Liver (tissue), 3 donors: ENCODE data around the gene DBP.

Experiments
- EGR1 ChIP-seq, 2 donors: IDR thresholded peaks; 2 replicates each; pipeline ENCODE4 v1.6.1; 2016 to 2018; ENCODE audit warnings: antibody characterized with exemption in 2 of 2, low read depth in 2 of 2
- FOXA1 ChIP-seq: IDR thresholded peaks from 2 replicates; pipeline ENCODE4 v1.6.1; 2016; ENCODE audit warnings: antibody characterized with exemption
- GABPA ChIP-seq, 2 donors: IDR thresholded peaks in 1 of 2; conservative IDR thresholded peaks in 1 of 2; 2 replicates each; pipeline ENCODE4 v1.6.1; 2016; ENCODE audit warnings: antibody characterized with exemption in 2 of 2, mild to moderate bottlenecking in 1 of 2, moderate library complexity in 1 of 2
- JUND ChIP-seq, 2 donors: IDR thresholded peaks; 2 replicates each; pipeline ENCODE4 v1.6.1; 2016; ENCODE audit warnings: antibody characterized with exemption in 2 of 2
- RAD21 ChIP-seq, 2 donors: IDR thresholded peaks; 2 replicates each; pipeline ENCODE4 v1.6.1; 2016; ENCODE audit warnings: antibody characterized with exemption in 2 of 2, mild to moderate bottlenecking in 2 of 2
- SP1 ChIP-seq: IDR thresholded peaks from 2 replicates; pipeline ENCODE4 v1.6.1; 2018; ENCODE audit warnings: antibody characterized with exemption, mild to moderate bottlenecking
- TAF1 ChIP-seq: conservative IDR thresholded peaks from 2 replicates; pipeline ENCODE4 v1.6.1; 2016; ENCODE audit warnings: antibody characterized with exemption, mild to moderate bottlenecking
- YY1 ChIP-seq: IDR thresholded peaks from 2 replicates; pipeline ENCODE4 v1.6.1; 2016; ENCODE audit warnings: antibody characterized with exemption, mild to moderate bottlenecking
- TF ChIP-seq, protein P1 (sequence below): IDR thresholded peaks from 2 replicates; pipeline ENCODE4 v1.6.1; 2016; ENCODE audit warnings: antibody characterized with exemption, mild to moderate bottlenecking
- TF ChIP-seq, protein P2 (sequence below): fragments of 150-350 bp; IDR thresholded peaks from 2 replicates; pipeline ENCODE4 v1.5.1; 2017; ENCODE audit warnings: improper control_type of control experiment, low read depth, low read length; ENCODE audit not compliant: missing input control
- TF ChIP-seq, protein P3 (sequence below): IDR thresholded peaks from 2 replicates; pipeline ENCODE4 v1.6.1; 2016; ENCODE audit warnings: antibody characterized with exemption
- TF ChIP-seq, protein P4 (sequence below): IDR thresholded peaks from 2 replicates; pipeline ENCODE4 v1.6.1; 2016; ENCODE audit warnings: antibody characterized with exemption
- TF ChIP-seq, protein P5 (sequence below): IDR thresholded peaks from 2 replicates; pipeline ENCODE4 v1.6.1; 2016; ENCODE audit warnings: antibody characterized with exemption
- donor health status: healthy.
- donor health status: healthy.

DNA sequence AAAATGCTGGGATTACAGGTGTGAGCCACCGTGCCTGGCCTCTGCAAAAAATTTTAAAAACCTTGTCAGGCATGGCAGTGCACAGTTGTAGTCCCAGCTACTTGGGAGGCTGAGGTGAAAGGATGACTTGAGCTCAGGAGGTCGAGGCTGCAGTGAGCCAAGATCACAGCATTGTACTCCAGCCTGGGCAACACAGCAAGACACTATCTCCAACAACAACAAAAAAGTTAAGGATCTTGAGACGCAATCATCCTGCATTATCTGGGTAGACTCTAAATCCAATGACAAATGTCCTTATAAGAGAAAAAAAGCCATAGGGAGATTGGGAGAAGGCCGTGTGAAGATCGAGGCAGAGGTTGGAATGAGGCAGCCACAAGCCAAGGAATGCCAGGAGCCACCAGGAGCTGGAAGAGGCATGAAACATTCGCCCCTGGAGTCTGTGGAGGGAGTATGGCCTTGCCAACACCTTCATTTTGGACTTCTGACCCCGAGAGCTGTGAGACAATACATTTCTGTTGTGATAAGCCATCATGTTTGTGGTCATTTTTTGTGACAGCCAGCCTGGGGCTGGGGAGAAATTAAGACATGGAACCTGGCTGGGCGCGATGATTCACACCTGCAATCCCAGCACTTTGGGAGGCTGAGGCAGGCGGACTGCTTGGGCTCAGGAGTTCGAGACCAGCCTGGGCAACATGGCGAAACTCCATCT lies 13.9 kb upstream of the DBP start:
- no peak for TF ChIP-seq JUND (IDR thresholded peaks at IDR 0.05)
- TF ChIP-seq TAF1, result no peak
- TF ChIP-seq, protein P1, sequence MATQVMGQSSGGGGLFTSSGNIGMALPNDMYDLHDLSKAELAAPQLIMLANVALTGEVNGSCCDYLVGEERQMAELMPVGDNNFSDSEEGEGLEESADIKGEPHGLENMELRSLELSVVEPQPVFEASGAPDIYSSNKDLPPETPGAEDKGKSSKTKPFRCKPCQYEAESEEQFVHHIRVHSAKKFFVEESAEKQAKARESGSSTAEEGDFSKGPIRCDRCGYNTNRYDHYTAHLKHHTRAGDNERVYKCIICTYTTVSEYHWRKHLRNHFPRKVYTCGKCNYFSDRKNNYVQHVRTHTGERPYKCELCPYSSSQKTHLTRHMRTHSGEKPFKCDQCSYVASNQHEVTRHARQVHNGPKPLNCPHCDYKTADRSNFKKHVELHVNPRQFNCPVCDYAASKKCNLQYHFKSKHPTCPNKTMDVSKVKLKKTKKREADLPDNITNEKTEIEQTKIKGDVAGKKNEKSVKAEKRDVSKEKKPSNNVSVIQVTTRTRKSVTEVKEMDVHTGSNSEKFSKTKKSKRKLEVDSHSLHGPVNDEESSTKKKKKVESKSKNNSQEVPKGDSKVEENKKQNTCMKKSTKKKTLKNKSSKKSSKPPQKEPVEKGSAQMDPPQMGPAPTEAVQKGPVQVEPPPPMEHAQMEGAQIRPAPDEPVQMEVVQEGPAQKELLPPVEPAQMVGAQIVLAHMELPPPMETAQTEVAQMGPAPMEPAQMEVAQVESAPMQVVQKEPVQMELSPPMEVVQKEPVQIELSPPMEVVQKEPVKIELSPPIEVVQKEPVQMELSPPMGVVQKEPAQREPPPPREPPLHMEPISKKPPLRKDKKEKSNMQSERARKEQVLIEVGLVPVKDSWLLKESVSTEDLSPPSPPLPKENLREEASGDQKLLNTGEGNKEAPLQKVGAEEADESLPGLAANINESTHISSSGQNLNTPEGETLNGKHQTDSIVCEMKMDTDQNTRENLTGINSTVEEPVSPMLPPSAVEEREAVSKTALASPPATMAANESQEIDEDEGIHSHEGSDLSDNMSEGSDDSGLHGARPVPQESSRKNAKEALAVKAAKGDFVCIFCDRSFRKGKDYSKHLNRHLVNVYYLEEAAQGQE, result no peak
- TF ChIP-seq, protein P2, sequence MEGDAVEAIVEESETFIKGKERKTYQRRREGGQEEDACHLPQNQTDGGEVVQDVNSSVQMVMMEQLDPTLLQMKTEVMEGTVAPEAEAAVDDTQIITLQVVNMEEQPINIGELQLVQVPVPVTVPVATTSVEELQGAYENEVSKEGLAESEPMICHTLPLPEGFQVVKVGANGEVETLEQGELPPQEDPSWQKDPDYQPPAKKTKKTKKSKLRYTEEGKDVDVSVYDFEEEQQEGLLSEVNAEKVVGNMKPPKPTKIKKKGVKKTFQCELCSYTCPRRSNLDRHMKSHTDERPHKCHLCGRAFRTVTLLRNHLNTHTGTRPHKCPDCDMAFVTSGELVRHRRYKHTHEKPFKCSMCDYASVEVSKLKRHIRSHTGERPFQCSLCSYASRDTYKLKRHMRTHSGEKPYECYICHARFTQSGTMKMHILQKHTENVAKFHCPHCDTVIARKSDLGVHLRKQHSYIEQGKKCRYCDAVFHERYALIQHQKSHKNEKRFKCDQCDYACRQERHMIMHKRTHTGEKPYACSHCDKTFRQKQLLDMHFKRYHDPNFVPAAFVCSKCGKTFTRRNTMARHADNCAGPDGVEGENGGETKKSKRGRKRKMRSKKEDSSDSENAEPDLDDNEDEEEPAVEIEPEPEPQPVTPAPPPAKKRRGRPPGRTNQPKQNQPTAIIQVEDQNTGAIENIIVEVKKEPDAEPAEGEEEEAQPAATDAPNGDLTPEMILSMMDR, result no peak
- no peak for TF ChIP-seq RAD21 (IDR thresholded peaks at IDR 0.05)
- no peak for TF ChIP-seq EGR1 (IDR thresholded peaks at IDR 0.05; ENCODE audit: low read depth in 2 of 2)
- no peak for TF ChIP-seq FOXA1
- TF ChIP-seq, protein P3, sequence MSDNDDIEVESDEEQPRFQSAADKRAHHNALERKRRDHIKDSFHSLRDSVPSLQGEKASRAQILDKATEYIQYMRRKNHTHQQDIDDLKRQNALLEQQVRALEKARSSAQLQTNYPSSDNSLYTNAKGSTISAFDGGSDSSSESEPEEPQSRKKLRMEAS, result no peak
- TF ChIP-seq SP1, result no peak
- TF ChIP-seq, protein P4, sequence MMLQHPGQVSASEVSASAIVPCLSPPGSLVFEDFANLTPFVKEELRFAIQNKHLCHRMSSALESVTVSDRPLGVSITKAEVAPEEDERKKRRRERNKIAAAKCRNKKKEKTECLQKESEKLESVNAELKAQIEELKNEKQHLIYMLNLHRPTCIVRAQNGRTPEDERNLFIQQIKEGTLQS, result no peak
- no peak for TF ChIP-seq GABPA (IDR thresholded peaks at IDR 0.05 in 1 of 2, conservative IDR thresholded peaks at IDR 0.05 in 1 of 2)
- TF ChIP-seq YY1, result no peak
- TF ChIP-seq, protein P5, sequence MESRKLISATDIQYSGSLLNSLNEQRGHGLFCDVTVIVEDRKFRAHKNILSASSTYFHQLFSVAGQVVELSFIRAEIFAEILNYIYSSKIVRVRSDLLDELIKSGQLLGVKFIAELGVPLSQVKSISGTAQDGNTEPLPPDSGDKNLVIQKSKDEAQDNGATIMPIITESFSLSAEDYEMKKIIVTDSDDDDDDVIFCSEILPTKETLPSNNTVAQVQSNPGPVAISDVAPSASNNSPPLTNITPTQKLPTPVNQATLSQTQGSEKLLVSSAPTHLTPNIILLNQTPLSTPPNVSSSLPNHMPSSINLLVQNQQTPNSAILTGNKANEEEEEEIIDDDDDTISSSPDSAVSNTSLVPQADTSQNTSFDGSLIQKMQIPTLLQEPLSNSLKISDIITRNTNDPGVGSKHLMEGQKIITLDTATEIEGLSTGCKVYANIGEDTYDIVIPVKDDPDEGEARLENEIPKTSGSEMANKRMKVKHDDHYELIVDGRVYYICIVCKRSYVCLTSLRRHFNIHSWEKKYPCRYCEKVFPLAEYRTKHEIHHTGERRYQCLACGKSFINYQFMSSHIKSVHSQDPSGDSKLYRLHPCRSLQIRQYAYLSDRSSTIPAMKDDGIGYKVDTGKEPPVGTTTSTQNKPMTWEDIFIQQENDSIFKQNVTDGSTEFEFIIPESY, result no peak
